ENCODE measurements around the gene NAMPT.

DNA sequence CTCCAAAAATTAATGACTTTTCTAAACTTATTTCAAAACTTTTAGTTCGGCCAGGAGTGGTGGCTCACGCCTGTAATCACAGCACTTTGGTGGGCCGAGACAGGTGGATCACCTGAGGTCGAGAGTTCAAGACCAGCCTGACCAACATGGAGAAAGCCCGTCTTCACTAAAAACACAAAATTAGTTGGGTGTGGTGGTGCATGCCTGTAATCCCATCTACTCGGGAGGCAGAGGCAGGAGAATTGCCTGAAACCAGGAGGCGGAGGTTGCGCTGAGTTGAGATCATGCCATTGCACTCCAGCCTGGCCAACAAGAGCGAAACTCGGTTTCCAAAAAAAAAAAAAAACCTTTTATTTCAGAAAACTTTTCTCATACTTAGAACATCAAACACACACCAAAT lies 8.3 kb downstream of the NAMPT start:
- no peak for TF ChIP-seq EZH2 (IDR thresholded peaks at IDR 0.05; ENCODE audit: low read length, missing control alignments)
- TF ChIP-seq, protein P1, sequence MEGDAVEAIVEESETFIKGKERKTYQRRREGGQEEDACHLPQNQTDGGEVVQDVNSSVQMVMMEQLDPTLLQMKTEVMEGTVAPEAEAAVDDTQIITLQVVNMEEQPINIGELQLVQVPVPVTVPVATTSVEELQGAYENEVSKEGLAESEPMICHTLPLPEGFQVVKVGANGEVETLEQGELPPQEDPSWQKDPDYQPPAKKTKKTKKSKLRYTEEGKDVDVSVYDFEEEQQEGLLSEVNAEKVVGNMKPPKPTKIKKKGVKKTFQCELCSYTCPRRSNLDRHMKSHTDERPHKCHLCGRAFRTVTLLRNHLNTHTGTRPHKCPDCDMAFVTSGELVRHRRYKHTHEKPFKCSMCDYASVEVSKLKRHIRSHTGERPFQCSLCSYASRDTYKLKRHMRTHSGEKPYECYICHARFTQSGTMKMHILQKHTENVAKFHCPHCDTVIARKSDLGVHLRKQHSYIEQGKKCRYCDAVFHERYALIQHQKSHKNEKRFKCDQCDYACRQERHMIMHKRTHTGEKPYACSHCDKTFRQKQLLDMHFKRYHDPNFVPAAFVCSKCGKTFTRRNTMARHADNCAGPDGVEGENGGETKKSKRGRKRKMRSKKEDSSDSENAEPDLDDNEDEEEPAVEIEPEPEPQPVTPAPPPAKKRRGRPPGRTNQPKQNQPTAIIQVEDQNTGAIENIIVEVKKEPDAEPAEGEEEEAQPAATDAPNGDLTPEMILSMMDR (conservative IDR thresholded peaks at IDR 0.05 in 1 of 2, IDR thresholded peaks at IDR 0.05 in 1 of 2; ENCODE audit: low read depth in 1 of 2, low read length in 2 of 2): no peak

Measured in fibroblast of lung (primary cell).